ENCODE results near the gene DMXL2.

Gene DMXL2

DNA sequence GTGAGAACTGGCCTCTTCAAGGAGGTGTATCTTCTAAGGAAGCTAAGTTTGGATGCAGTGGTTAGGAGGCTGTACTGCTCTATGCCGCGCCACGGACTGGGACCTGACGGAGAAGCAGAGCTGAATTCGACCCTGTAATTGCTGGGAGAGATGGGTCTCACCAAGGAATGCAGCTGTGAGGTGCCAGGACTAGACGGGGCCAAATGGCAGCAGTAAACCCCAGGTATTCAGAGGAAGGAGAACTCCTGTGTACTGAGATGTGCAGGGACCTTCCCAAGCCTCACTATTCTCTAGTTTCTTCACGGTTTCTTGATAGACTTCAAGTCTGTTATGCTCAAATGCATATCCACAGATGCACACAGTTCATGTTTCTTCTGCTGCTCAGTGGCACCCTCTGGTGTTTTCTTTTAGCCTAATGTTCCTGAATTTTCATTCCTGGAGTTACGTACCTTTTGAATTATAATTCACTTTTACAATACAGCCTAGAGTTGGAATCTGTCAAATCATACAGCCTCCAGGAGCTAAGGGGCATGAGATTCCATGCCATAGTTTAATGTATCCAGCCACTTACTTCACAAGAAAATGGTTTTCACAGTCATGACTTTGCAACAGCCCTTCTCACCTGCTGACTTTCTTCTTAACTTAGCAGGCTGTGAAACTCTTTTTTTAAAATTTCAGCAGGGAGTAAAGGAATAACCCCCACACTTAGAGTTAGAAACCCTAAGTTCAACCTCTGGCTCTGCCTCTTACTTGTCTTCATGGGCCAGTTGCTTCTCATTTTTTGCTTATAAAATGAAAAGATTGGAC, 219.3 kb downstream of the DMXL2 start:
- peaks cover 9% of the 10 kb centered on the region for H3K27me3 ChIP-seq (ENCODE audit: insufficient read depth, low read length, poor library complexity)
- ATAC-seq (ENCODE audit: insufficient read depth, low read depth) = no peak
- no peaks in the 10 kb centered on the region for H3K36me3 ChIP-seq (ENCODE audit: insufficient read depth, low read length)
- no peaks in the 10 kb centered on the region for H3K4me1 ChIP-seq (ENCODE audit: insufficient read depth, low read length)
- DNase-seq = no peak
- no peak overlapping the region for H3K27ac ChIP-seq (ENCODE audit: low read length)
- H3K9ac ChIP-seq (ENCODE audit: low read depth, low read length) = no peak overlapping the region
- no peak overlapping the region for H3K4me2 ChIP-seq (ENCODE audit: insufficient read depth, low read length)
- H3K79me2 ChIP-seq (ENCODE audit: insufficient read depth, low read length) = no peaks in the 10 kb centered on the region
- no peak for TF ChIP-seq EZH2 (IDR thresholded peaks at IDR 0.05; ENCODE audit: borderline replicate concordance, low read depth, low read length, severe bottlenecking)
- TF ChIP-seq, protein P1, sequence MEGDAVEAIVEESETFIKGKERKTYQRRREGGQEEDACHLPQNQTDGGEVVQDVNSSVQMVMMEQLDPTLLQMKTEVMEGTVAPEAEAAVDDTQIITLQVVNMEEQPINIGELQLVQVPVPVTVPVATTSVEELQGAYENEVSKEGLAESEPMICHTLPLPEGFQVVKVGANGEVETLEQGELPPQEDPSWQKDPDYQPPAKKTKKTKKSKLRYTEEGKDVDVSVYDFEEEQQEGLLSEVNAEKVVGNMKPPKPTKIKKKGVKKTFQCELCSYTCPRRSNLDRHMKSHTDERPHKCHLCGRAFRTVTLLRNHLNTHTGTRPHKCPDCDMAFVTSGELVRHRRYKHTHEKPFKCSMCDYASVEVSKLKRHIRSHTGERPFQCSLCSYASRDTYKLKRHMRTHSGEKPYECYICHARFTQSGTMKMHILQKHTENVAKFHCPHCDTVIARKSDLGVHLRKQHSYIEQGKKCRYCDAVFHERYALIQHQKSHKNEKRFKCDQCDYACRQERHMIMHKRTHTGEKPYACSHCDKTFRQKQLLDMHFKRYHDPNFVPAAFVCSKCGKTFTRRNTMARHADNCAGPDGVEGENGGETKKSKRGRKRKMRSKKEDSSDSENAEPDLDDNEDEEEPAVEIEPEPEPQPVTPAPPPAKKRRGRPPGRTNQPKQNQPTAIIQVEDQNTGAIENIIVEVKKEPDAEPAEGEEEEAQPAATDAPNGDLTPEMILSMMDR (IDR thresholded peaks at IDR 0.05; ENCODE audit: borderline replicate concordance, extremely low read depth, low read length, poor library complexity, severe bottlenecking) = peak; percentile 62
- no peak overlapping the region for H2AFZ ChIP-seq (ENCODE audit: low read depth, low read length)
- H4K20me1 ChIP-seq (ENCODE audit: insufficient read depth, low read length) = no peaks in the 10 kb centered on the region
- no peaks in the 10 kb centered on the region for H3K9me3 ChIP-seq (ENCODE audit: insufficient read depth, low read length, severe bottlenecking)
- no peak overlapping the region for H3K4me3 ChIP-seq (ENCODE audit: low read depth in 1 of 2, low read length in 2 of 2)

DNA sequence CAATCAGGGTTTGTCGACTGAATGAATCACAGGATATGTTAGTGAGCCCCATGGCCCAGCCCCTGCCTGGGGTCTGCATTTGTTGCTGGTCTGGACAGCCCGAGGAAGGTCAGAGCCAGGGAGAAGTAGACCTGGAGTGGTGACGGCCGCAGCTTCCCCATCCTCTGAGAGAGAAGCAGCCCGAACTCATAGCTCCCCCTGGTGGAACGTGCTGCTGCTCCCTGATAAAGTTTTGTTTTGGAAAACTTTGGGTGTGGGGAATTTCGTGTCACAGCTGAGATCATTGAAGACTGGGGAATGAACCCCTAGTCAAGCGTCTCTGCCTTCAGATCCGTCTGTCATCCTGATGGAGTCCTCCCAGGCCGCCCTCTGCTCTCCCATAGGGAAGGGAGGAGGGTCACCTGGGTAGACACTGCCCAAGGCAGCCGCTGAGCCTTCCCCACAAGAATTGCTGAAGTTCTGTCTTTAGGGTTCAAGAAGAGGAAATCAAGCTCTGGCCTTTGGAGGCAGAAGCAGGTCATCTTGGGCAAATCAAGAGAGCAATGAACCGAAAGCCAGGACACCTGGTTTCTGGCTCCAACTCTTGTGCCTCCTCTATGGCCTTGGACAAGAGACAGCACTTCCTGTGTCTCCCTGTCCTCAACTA, 220.6 kb downstream of the DMXL2 start:
- H3K4me1 ChIP-seq (ENCODE audit: insufficient read depth, low read length) = no peaks in the 10 kb centered on the region
- no peak overlapping the region for H3K27ac ChIP-seq (ENCODE audit: low read length)
- no peaks in the 10 kb centered on the region for H3K36me3 ChIP-seq (ENCODE audit: insufficient read depth, low read length)
- TF ChIP-seq, protein P1 (IDR thresholded peaks at IDR 0.05; ENCODE audit: borderline replicate concordance, extremely low read depth, low read length, poor library complexity, severe bottlenecking) = peak; percentile 55
- no peak for TF ChIP-seq EZH2 (IDR thresholded peaks at IDR 0.05; ENCODE audit: borderline replicate concordance, low read depth, low read length, severe bottlenecking)
- no peaks in the 10 kb centered on the region for H3K9me3 ChIP-seq (ENCODE audit: insufficient read depth, low read length, severe bottlenecking)
- no peak overlapping the region for H3K4me3 ChIP-seq (ENCODE audit: low read depth in 1 of 2, low read length in 2 of 2)
- H3K27me3 ChIP-seq (ENCODE audit: insufficient read depth, low read length, poor library complexity) = peaks cover 12% of the 10 kb centered on the region
- H4K20me1 ChIP-seq (ENCODE audit: insufficient read depth, low read length) = no peaks in the 10 kb centered on the region
- no peak overlapping the region for H3K9ac ChIP-seq (ENCODE audit: low read depth, low read length)
- no peak for ATAC-seq (ENCODE audit: insufficient read depth, low read depth)
- H2AFZ ChIP-seq (ENCODE audit: low read depth, low read length) = no peak overlapping the region
- no peak overlapping the region for H3K4me2 ChIP-seq (ENCODE audit: insufficient read depth, low read length)
- no peaks in the 10 kb centered on the region for H3K79me2 ChIP-seq (ENCODE audit: insufficient read depth, low read length)
- DNase-seq = no peak

DNA sequence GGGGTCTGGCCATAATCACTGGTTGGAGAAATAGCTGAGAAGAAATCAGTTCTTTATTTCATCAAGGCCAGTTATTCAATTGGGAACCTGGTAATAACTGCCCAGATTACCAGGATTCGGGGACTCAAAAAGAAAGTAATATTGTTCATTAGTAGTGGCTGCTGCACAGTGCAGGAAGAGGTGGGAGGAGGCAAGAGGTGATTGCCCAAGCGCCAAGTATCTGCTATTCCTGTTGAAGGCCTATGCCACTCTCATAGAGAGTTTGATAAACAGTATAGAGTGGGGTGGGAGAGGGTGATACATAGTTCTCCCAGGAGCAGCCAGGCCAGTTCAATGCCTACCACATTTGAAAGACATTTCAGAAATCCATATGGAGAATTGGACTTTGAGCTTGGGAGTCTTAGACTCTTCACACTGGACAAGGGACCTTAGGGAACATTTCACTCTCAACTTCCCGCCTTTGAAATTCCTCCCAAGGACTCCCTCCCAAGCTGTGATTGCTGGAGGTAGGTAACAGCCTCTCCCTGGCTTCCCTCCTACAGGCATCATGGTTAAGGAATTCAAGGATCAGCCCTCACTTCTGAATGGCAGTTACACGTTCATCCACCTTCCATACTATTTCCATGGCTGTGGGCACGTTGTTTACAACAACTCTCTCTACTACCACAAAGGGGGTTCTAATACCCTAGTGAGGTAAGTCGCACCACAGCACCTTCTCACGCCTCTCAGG, 221.4 kb downstream of the DMXL2 start:
- Histone ChIP-seq H3K4me3 (ENCODE audit: low read depth in 1 of 2, low read length in 2 of 2) (no peak overlapping the region), H4K20me1 (ENCODE audit: insufficient read depth, low read length) (no peaks in the 10 kb centered on the region), H3K36me3 (ENCODE audit: insufficient read depth, low read length) (no peaks in the 10 kb centered on the region), H3K9ac (ENCODE audit: low read depth, low read length) (no peak overlapping the region), H3K27me3 (ENCODE audit: insufficient read depth, low read length, poor library complexity) (peaks cover 12% of the 10 kb centered on the region), H2AFZ (ENCODE audit: low read depth, low read length) (no peak overlapping the region), H3K4me1 (ENCODE audit: insufficient read depth, low read length) (no peaks in the 10 kb centered on the region), H3K9me3 (ENCODE audit: insufficient read depth, low read length, severe bottlenecking) (no peaks in the 10 kb centered on the region), H3K79me2 (ENCODE audit: insufficient read depth, low read length) (no peaks in the 10 kb centered on the region), H3K4me2 (ENCODE audit: insufficient read depth, low read length) (no peak overlapping the region), H3K27ac (ENCODE audit: low read length) (no peak overlapping the region)
- TF ChIP-seq, protein P1 (IDR thresholded peaks at IDR 0.05; ENCODE audit: borderline replicate concordance, extremely low read depth, low read length, poor library complexity, severe bottlenecking) = no peak
- no peak for TF ChIP-seq EZH2 (IDR thresholded peaks at IDR 0.05; ENCODE audit: borderline replicate concordance, low read depth, low read length, severe bottlenecking)
- DNase-seq (no peak), ATAC-seq (ENCODE audit: insufficient read depth, low read depth) (no peak)

Data from DND-41 (cell line).